Superior temporal gyrus (tissue), 1 donor: ENCODE results near the gene OGDH.

Source experiments
- DNase-seq: peaks from one replicate; pipeline ENCODE4 v3.0.0-alpha.2; 2016; ENCODE audit errors: extremely low spot score

OGDH gene

GRCh38 chr7:44618045-44618444, 11.6 kb downstream of the OGDH start:
- no peak for DNase-seq

- DNase-seq: no peak
Observed at GRCh38 chr7:44618753-44619152, 12.3 kb downstream of the OGDH start.

- DNase-seq: no peak
Observed at GRCh38 chr7:44621034-44621749, 14.8 kb downstream of the OGDH start.

GRCh38 chr7:44621750-44622103, 15.3 kb downstream of the OGDH start:
- DNase-seq: no peak

- DNase-seq: no peak
Observed at GRCh38 chr7:44622342-44623151, 16.1 kb downstream of the OGDH start.

- no peak for DNase-seq
Observed at GRCh38 chr7:44624318-44624717, 17.9 kb downstream of the OGDH start.

- no peak for DNase-seq
Observed at GRCh38 chr7:44625526-44626471, 19.4 kb downstream of the OGDH start.

GRCh38 chr7:44626620-44627019, 20.2 kb downstream of the OGDH start:
- no peak for DNase-seq

GRCh38 chr7:44629829-44630522, 23.5 kb downstream of the OGDH start:
- no peak for DNase-seq

- no peak for DNase-seq
Observed at GRCh38 chr7:44630792-44631457, 24.5 kb downstream of the OGDH start.

- DNase-seq: no peak
Observed at GRCh38 chr7:44631458-44632115, 25.2 kb downstream of the OGDH start.

GRCh38 chr7:44632196-44632595, 25.8 kb downstream of the OGDH start:
- DNase-seq: no peak

GRCh38 chr7:44633254-44634186, 27.1 kb downstream of the OGDH start:
- no peak for DNase-seq

GRCh38 chr7:44634187-44634838, 27.9 kb downstream of the OGDH start:
- DNase-seq: no peak

GRCh38 chr7:44634839-44635591, 28.6 kb downstream of the OGDH start:
- DNase-seq: no peak

- no peak for DNase-seq
Observed at GRCh38 chr7:44636041-44636584, 29.7 kb downstream of the OGDH start.

GRCh38 chr7:44636926-44637325, 30.5 kb downstream of the OGDH start:
- DNase-seq: no peak
